ENCODE data around the gene C10orf62.
"Not testable (repeated sequence)": the region's sequence is repeated elsewhere in the genome, so short reads cannot be mapped to it uniquely, and the experiment has no call there.

The C10orf62 gene

GRCh38 chr10:97618733-97619132 is 29.2 kb downstream of the C10orf62 start:
- in situ Hi-C loops (cut with MboI; ENCODE audit: low sequenced_read_pairs) = no loop called here

GRCh38 chr10:97623277-97623676 is 33.8 kb downstream of the C10orf62 start:
- in situ Hi-C loops (cut with MboI; ENCODE audit: low sequenced_read_pairs) = no loop called here

GRCh38 chr10:97627731-97628130 is 38.2 kb downstream of the C10orf62 start:
- in situ Hi-C loops (cut with MboI; ENCODE audit: low sequenced_read_pairs) = no loop called here

GRCh38 chr10:97628228-97628627 is 38.7 kb downstream of the C10orf62 start:
- in situ Hi-C loops (cut with MboI; ENCODE audit: low sequenced_read_pairs) = no loop called here

GRCh38 chr10:97629289-97629688 is 39.8 kb downstream of the C10orf62 start:
- in situ Hi-C loops (cut with MboI; ENCODE audit: low sequenced_read_pairs) = no loop called here

GRCh38 chr10:97631098-97631497 is 41.6 kb downstream of the C10orf62 start:
- in situ Hi-C loops (cut with MboI; ENCODE audit: low sequenced_read_pairs) = no loop called here

GRCh38 chr10:97632949-97633884 is 43.7 kb downstream of the C10orf62 start, which contains the start of gene MORN4:
Gene MORN4 (minus strand): TSS chr10:97633500. CDS start chr10:97619653, 13,847 bp downstream.
- in situ Hi-C loops (cut with MboI; ENCODE audit: low sequenced_read_pairs) = no loop called here

- in situ Hi-C loops (cut with MboI; ENCODE audit: low sequenced_read_pairs) = no loop called here
These were observed 44.4 kb downstream of the C10orf62 start for GRCh38 chr10:97633921-97634320.

- in situ Hi-C loops (cut with MboI; ENCODE audit: low sequenced_read_pairs) = no loop called here
These were observed 46.1 kb downstream of the C10orf62 start for GRCh38 chr10:97635577-97635976.

GRCh38 chr10:97639090-97639489 is 49.6 kb downstream of the C10orf62 start:
- in situ Hi-C loops (cut with MboI; ENCODE audit: low sequenced_read_pairs) = not testable (repeated sequence)

GRCh38 chr10:97640174-97640867 is 50.8 kb downstream of the C10orf62 start, which contains the start of gene PI4K2A:
Gene PI4K2A (plus strand): TSS chr10:97640671. CDS start chr10:97640743, 72 bp downstream.
- in situ Hi-C loops (cut with MboI; ENCODE audit: low sequenced_read_pairs) = no loop called here
